Transverse colon (tissue), 4 donors: Measurements from ENCODE around the gene CEP89.
"Not testable (repeated sequence)": the region's sequence is repeated elsewhere in the genome, so short reads cannot be mapped to it uniquely, and the experiment has no call there.

Experiments used
- EP300 ChIP-seq: sonication (generic); formaldehyde crosslinking; IDR thresholded peaks from one replicate; pipeline ENCODE4 v1.6.1; 2017; ENCODE audit warnings: antibody characterized with exemption, low read depth
- POLR2A ChIP-seq: fragments of 450-650 bp; IDR thresholded peaks from one replicate; pipeline ENCODE4 v1.6.1; 2016; ENCODE audit warnings: antibody characterized with exemption, mild to moderate bottlenecking, moderate library complexity
- POLR2AphosphoS5 ChIP-seq, 3 donors: sonication (generic); formaldehyde crosslinking; IDR thresholded peaks; one replicate each; pipeline ENCODE4 v1.6.1; 2016; ENCODE audit warnings: antibody characterized with exemption in 3 of 3
- TF ChIP-seq, protein P1 (sequence below), 5 experiments: fragments of 200-600 bp in 3 of 5; fragments of 450-650 bp in 2 of 5; sonication (generic) in 3 of 5; IDR thresholded peaks; 1 replicate in 2 of 5; 2 replicates in 3 of 5; pipeline ENCODE4 v1.5.1; 2016 to 2017; ENCODE audit warnings: antibody characterized with exemption in 5 of 5, inconsistent platforms in 3 of 5, mild to moderate bottlenecking in 2 of 5, moderate library complexity in 1 of 5

DNA sequence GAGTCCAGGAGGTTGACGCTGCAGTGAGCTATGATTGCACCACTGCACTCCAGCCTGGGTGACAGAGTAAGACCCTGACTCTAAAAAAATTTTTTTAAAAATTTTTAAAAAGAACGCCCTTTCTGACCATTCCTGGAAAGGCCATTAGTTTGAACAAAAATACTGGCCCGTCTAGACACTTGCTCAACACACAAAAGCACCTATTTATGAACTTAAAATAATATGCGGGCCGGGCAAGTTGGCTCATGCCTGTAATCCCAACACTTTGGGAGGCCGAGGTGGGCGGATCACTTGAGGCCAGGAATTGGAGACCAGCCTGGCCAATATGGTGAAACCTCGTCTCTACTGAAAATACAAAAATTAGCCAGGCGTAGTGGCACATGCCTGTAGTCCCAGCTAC lies 104.3 kb downstream of the CEP89 start:
- TF ChIP-seq POLR2A; EP300; POLR2AphosphoS5 (IDR thresholded peaks at IDR 0.05): not testable (repeated sequence)
- TF ChIP-seq, protein P1, sequence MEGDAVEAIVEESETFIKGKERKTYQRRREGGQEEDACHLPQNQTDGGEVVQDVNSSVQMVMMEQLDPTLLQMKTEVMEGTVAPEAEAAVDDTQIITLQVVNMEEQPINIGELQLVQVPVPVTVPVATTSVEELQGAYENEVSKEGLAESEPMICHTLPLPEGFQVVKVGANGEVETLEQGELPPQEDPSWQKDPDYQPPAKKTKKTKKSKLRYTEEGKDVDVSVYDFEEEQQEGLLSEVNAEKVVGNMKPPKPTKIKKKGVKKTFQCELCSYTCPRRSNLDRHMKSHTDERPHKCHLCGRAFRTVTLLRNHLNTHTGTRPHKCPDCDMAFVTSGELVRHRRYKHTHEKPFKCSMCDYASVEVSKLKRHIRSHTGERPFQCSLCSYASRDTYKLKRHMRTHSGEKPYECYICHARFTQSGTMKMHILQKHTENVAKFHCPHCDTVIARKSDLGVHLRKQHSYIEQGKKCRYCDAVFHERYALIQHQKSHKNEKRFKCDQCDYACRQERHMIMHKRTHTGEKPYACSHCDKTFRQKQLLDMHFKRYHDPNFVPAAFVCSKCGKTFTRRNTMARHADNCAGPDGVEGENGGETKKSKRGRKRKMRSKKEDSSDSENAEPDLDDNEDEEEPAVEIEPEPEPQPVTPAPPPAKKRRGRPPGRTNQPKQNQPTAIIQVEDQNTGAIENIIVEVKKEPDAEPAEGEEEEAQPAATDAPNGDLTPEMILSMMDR (IDR thresholded peaks at IDR 0.05): not testable (repeated sequence)
